Hematopoietic multipotent progenitor cell treated with erythropoietin and hydrocortisone succinate and interleukin-3 and kit ligand, for 8 days (in vitro differentiated cells): ENCODE data around the gene SGIP1.

Experiments used
- DNase-seq: peaks from one replicate; pipeline ENCODE4 v3.0.0-alpha.2; 2015

Gene SGIP1

GRCh38 chr1:66533804-66534740 is at the start of gene SGIP1:
Gene SGIP1 (plus strand): TSS chr1:66534153. CDS start chr1:66534359, 206 bp downstream.
- peak; percentile 67 for DNase-seq

- DNase-seq = no peak
Observed at GRCh38 chr1:66489151-66489550, 44.8 kb upstream of the SGIP1 start.

GRCh38 chr1:66489972-66490601 is 43.9 kb upstream of the SGIP1 start:
- no peak for DNase-seq

GRCh38 chr1:66490816-66491215 is 43.1 kb upstream of the SGIP1 start:
- no peak for DNase-seq

- no peak for DNase-seq
Observed at GRCh38 chr1:66492424-66492823, 41.5 kb upstream of the SGIP1 start.

GRCh38 chr1:66493731-66494130 is 40.2 kb upstream of the SGIP1 start:
- DNase-seq = no peak

GRCh38 chr1:66494482-66494881 is 39.5 kb upstream of the SGIP1 start:
- no peak for DNase-seq

GRCh38 chr1:66495495-66495894 is 38.5 kb upstream of the SGIP1 start:
- no peak for DNase-seq

- no peak for DNase-seq
Observed at GRCh38 chr1:66497910-66498309, 36.0 kb upstream of the SGIP1 start.

GRCh38 chr1:66500301-66500700 is 33.7 kb upstream of the SGIP1 start:
- DNase-seq = no peak

GRCh38 chr1:66502086-66502485 is 31.9 kb upstream of the SGIP1 start:
- no peak for DNase-seq

GRCh38 chr1:66503841-66504470 is 30.0 kb upstream of the SGIP1 start:
- peak; percentile 41 for DNase-seq

- DNase-seq = no peak
Observed at GRCh38 chr1:66505671-66506392, 28.1 kb upstream of the SGIP1 start.

GRCh38 chr1:66506393-66506687 is 27.6 kb upstream of the SGIP1 start:
- no peak for DNase-seq

GRCh38 chr1:66506991-66507390 is 27.0 kb upstream of the SGIP1 start:
- no peak for DNase-seq

GRCh38 chr1:66510407-66510806 is 23.5 kb upstream of the SGIP1 start:
- no peak for DNase-seq

- DNase-seq = no peak
Observed at GRCh38 chr1:66511118-66511517, 22.8 kb upstream of the SGIP1 start.

GRCh38 chr1:66517959-66518358 is 16.0 kb upstream of the SGIP1 start:
- DNase-seq = no peak

GRCh38 chr1:66518654-66519053 is 15.3 kb upstream of the SGIP1 start:
- DNase-seq = no peak

GRCh38 chr1:66519992-66520391 is 14.0 kb upstream of the SGIP1 start:
- DNase-seq = no peak

GRCh38 chr1:66520655-66521054 is 13.3 kb upstream of the SGIP1 start:
- no peak for DNase-seq

GRCh38 chr1:66521721-66522365 is 12.1 kb upstream of the SGIP1 start:
- no peak for DNase-seq

- no peak for DNase-seq
Observed at GRCh38 chr1:66523562-66523961, 10.4 kb upstream of the SGIP1 start.
